ENCODE measurements around the gene FAM200C.

GRCh38 chr5:160432196-160432595, 32.3 kb upstream of the FAM200C start:
- TF ChIP-seq CTCF (IDR thresholded peaks at IDR 0.05; ENCODE audit: control extremely low read depth in 1 of 3, insufficient read depth in 1 of 3, low read depth in 1 of 3, low read length in 3 of 3) (no peak), TAF1 (IDR thresholded peaks at IDR 0.05; ENCODE audit: low read depth, low read length) (no peak), GABPA (IDR thresholded peaks at IDR 0.05; ENCODE audit: borderline replicate concordance, insufficient read depth, low read length) (no peak), PHF8 (conservative IDR thresholded peaks at IDR 0.05; ENCODE audit: low read depth, low read length) (no peak), SAP30 (IDR thresholded peaks at IDR 0.05; ENCODE audit: insufficient read depth, insufficient replicate concordance, low read length) (no peak), POLR2A (IDR thresholded peaks at IDR 0.05; ENCODE audit: control extremely low read depth in 1 of 2, low read depth in 2 of 2, low read length in 2 of 2) (no peak), RAD21 (IDR thresholded peaks at IDR 0.05 in 1 of 2, conservative IDR thresholded peaks at IDR 0.05 in 1 of 2; ENCODE audit: low read depth in 2 of 2, low read length in 2 of 2) (no peak), TCF12 (IDR thresholded peaks at IDR 0.05; ENCODE audit: low read depth, low read length) (no peak), JUN (IDR thresholded peaks at IDR 0.05; ENCODE audit: low read depth, low read length) (no peak), HDAC6 (IDR thresholded peaks at IDR 0.05; ENCODE audit: low read depth, low read length) (no peak), KDM1A (IDR thresholded peaks at IDR 0.05; ENCODE audit: borderline replicate concordance, low read length) (no peak), RNF2 (IDR thresholded peaks at IDR 0.05; ENCODE audit: borderline replicate concordance, low read depth, low read length, missing control alignments, poor library complexity, severe bottlenecking) (no peak), EZH2 (IDR thresholded peaks at IDR 0.05; ENCODE audit: low read depth, low read length, severe bottlenecking) (no peak)

Data from H1 (cell line).